Adrenal gland (tissue), 5 donors: ENCODE measurements around the gene CDH2.

Source experiments
- POLR2A ChIP-seq, 2 donors: fragments of 450-650 bp; IDR thresholded peaks; one replicate each; pipeline ENCODE4 v1.6.1; 2017; ENCODE audit warnings: antibody characterized with exemption in 2 of 2, mild to moderate bottlenecking in 2 of 2, moderate library complexity in 1 of 2
- TF ChIP-seq, protein P1 (sequence below), 6 experiments: fragments of 450-650 bp in 4 of 6; fragments of 200-600 bp in 2 of 6; sonication (generic) in 1 of 6; IDR thresholded peaks; 1 replicate in 5 of 6; 2 replicates in 1 of 6; pipeline versions ENCODE4 v1.5.1 to v1.8.0; 2016 to 2021; ENCODE audit warnings: antibody characterized with exemption in 6 of 6, mild to moderate bottlenecking in 2 of 6, moderate library complexity in 1 of 6
- donor health status: DM: no; HTN: no; CAD: no.

- TF ChIP-seq, protein P1, sequence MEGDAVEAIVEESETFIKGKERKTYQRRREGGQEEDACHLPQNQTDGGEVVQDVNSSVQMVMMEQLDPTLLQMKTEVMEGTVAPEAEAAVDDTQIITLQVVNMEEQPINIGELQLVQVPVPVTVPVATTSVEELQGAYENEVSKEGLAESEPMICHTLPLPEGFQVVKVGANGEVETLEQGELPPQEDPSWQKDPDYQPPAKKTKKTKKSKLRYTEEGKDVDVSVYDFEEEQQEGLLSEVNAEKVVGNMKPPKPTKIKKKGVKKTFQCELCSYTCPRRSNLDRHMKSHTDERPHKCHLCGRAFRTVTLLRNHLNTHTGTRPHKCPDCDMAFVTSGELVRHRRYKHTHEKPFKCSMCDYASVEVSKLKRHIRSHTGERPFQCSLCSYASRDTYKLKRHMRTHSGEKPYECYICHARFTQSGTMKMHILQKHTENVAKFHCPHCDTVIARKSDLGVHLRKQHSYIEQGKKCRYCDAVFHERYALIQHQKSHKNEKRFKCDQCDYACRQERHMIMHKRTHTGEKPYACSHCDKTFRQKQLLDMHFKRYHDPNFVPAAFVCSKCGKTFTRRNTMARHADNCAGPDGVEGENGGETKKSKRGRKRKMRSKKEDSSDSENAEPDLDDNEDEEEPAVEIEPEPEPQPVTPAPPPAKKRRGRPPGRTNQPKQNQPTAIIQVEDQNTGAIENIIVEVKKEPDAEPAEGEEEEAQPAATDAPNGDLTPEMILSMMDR (IDR thresholded peaks at IDR 0.05), result no peak
- no peak for TF ChIP-seq POLR2A (IDR thresholded peaks at IDR 0.05)
Measured at GRCh38 chr18:28161608-28162599, 15.0 kb downstream of the CDH2 start.
